GM12878 (cell line): ENCODE results near the gene NTSR1. TPM values are rescaled to one million over a fixed set of nuclear protein-coding genes. Genes with fewer than 3 reads are reported as not detected.
A peak's percentile ranks its signal among the peaks of the same experiment; 100 is the strongest.

Source experiments
- ATAC-seq: fragments of 200-7000 bp; cut with Tn5 transposase; 3 replicates; pipeline ENCODE4 v1.9.1; 2020; ENCODE audit warnings: mild to moderate bottlenecking, moderate library complexity
- BruUV-seq: library from RNA; stranded (reverse); fragments of 400-500 nt; replicated peaks from 2 replicates; lab custom pipeline; 2021; lab: Mats Ljungman, UMichigan
- CTCF ChIA-PET: fragments of 300-600 bp; sonication (Branson Sonifier 250); formaldehyde crosslinking; extraction: SDS; loops from one replicate; lab custom pipeline; 2021; ENCODE audit warnings: inconsistent platforms; lab: Yijun Ruan, JAX
- POLR2A ChIA-PET: fragments of 350-600 bp; formaldehyde crosslinking; extraction: SDS; loops from one replicate; lab custom pipeline; 2021; ENCODE audit warnings: inconsistent platforms; lab: Charles Lee
- RAD21 ChIA-PET: fragments of 300-600 bp; sonication (Branson Sonifier 250); formaldehyde crosslinking; loops from one replicate; lab custom pipeline; 2023; ENCODE audit warnings: antibody characterized with exemption; ENCODE audit not compliant: unreplicated experiment; lab: Charles Lee
- SMC1A ChIA-PET: fragments of 300-600 bp; sonication (Branson Sonifier 250); formaldehyde crosslinking; loops from one replicate; lab custom pipeline; 2023; ENCODE audit not compliant: unreplicated experiment, uncharacterized antibody; lab: Charles Lee
- DNase-seq: peaks from one replicate; pipeline ENCODE4 v3.0.0-alpha.2; 2011; ENCODE audit warnings: low read depth, low spot score
- FAIRE-seq: peaks from 3 replicates; lab custom pipeline; 2011; peaks lifted over from hg19 to GRCh38; lab: Jason Lieb, UNC
- H2AFZ ChIP-seq: 2 replicates; pipeline ENCODE4 v1.6.0; 2011; ENCODE audit warnings: low read depth, low read length, control low read depth; ENCODE audit not compliant: control insufficient read depth
- H3K27ac ChIP-seq: 2 replicates; pipeline ENCODE4 v1.5.1; 2011; ENCODE audit warnings: control low read depth; ENCODE audit not compliant: control insufficient read depth, insufficient read depth
- H3K27me3 ChIP-seq, 2 experiments: replicated peaks in 1 of 2; 2 replicates each; pipeline versions ENCODE4 v1.6.0 to v1.6.1; 2011; ENCODE audit warnings: low read length in 1 of 2; ENCODE audit not compliant: control insufficient read depth in 2 of 2, insufficient read depth in 2 of 2
- H3K36me3 ChIP-seq, 2 experiments: 2 replicates each; pipeline ENCODE4 v1.5.1; 2011; ENCODE audit warnings: low read length in 1 of 2; ENCODE audit not compliant: control insufficient read depth in 2 of 2, insufficient read depth in 2 of 2
- H3K4me1 ChIP-seq: 2 replicates; pipeline ENCODE4 v1.6.1; 2011; ENCODE audit warnings: mild to moderate bottlenecking, low read length, moderate library complexity, mixed read lengths; ENCODE audit not compliant: control insufficient read depth, insufficient read depth
- H3K4me2 ChIP-seq: 2 replicates; pipeline ENCODE4 v1.6.0; 2011; ENCODE audit warnings: control low read depth; ENCODE audit not compliant: control insufficient read depth, insufficient read depth
- H3K4me3 ChIP-seq: fragments of 200-600 bp; sonication (generic); 2 replicates; pipeline ENCODE4 v1.5.1; 2016
- H3K79me2 ChIP-seq: 2 replicates; pipeline ENCODE4 v1.6.0; 2011; ENCODE audit warnings: low read length; ENCODE audit not compliant: control insufficient read depth, insufficient read depth
- H3K9ac ChIP-seq: 2 replicates; pipeline ENCODE4 v1.8.0; 2011; ENCODE audit warnings: low read length, control low read depth, mixed read lengths; ENCODE audit not compliant: control insufficient read depth, insufficient read depth
- H3K9me3 ChIP-seq: replicated peaks from 3 replicates; pipeline ENCODE4 v1.5.1; 2011; ENCODE audit warnings: mild to moderate bottlenecking, low read length; ENCODE audit not compliant: control insufficient read depth, insufficient read depth
- H4K20me1 ChIP-seq: 2 replicates; pipeline ENCODE4 v1.6.0; 2011; ENCODE audit not compliant: control insufficient read depth, insufficient read depth
- CEBPB ChIP-seq, 2 experiments: fragments of 150-350 bp in 1 of 2; IDR thresholded peaks; 2 replicates each; pipeline ENCODE4 v1.6.1; 2012 to 2014; ENCODE audit warnings: low read depth in 2 of 2, low read length in 2 of 2, borderline replicate concordance in 1 of 2, inconsistent platforms in 1 of 2
- CREB1 ChIP-seq: IDR thresholded peaks from 2 replicates; pipeline ENCODE4 v1.6.1; 2012; ENCODE audit warnings: low read depth, mild to moderate bottlenecking, inconsistent platforms
- DPF2 ChIP-seq: fragments of 450-650 bp; IDR thresholded peaks from 2 replicates; pipeline ENCODE4 v1.6.1; 2017; ENCODE audit warnings: mild to moderate bottlenecking
- ESRRA ChIP-seq: IDR thresholded peaks from 2 replicates; pipeline ENCODE4 v1.6.1; 2012; ENCODE audit warnings: mild to moderate bottlenecking, low read length, improper control_type of control experiment
- EZH2 ChIP-seq: IDR thresholded peaks from 2 replicates; pipeline ENCODE4 v1.6.1; 2012; ENCODE audit warnings: low read depth, mild to moderate bottlenecking, control low read depth, inconsistent platforms, low read length, borderline replicate concordance; ENCODE audit not compliant: control insufficient read depth
- HDAC6 ChIP-seq: fragments of 200-600 bp; sonication (generic); IDR thresholded peaks from one replicate; pipeline ENCODE4 v1.8.0; 2017; ENCODE audit warnings: antibody characterized with exemption; ENCODE audit not compliant: unreplicated experiment
- HDGF ChIP-seq: fragments of 450-650 bp; IDR thresholded peaks from 2 replicates; pipeline ENCODE4 v1.6.1; 2016; ENCODE audit warnings: antibody characterized with exemption
- IKZF1 ChIP-seq: fragments of 450-650 bp; conservative IDR thresholded peaks from 2 replicates; pipeline ENCODE4 v1.6.1; 2017; ENCODE audit warnings: antibody characterized with exemption, mild to moderate bottlenecking
- LARP7 ChIP-seq: fragments of 450-650 bp; IDR thresholded peaks from 2 replicates; pipeline ENCODE4 v1.6.1; 2017; ENCODE audit warnings: mild to moderate bottlenecking
- MTA3 ChIP-seq: IDR thresholded peaks from 2 replicates; pipeline ENCODE4 v1.6.1; 2012; ENCODE audit warnings: low read length, inconsistent platforms, borderline replicate concordance
- NRF1 ChIP-seq: conservative IDR thresholded peaks from 2 replicates; pipeline ENCODE4 v1.6.1; 2011; ENCODE audit warnings: mild to moderate bottlenecking, low read depth, low read length, improper control_type of control experiment
- PML ChIP-seq: IDR thresholded peaks from 2 replicates; pipeline ENCODE4 v1.6.1; 2012; ENCODE audit warnings: low read length, inconsistent platforms
- RB1 ChIP-seq: fragments of 450-650 bp; formaldehyde crosslinking; IDR thresholded peaks from 2 replicates; pipeline ENCODE4 v1.6.1; 2017; ENCODE audit warnings: mild to moderate bottlenecking, borderline replicate concordance
- RBBP5 ChIP-seq: fragments of 200-600 bp; sonication (generic); conservative IDR thresholded peaks from 2 replicates; pipeline ENCODE4 v1.6.1; 2016
- STAT3 ChIP-seq: IDR thresholded peaks from 2 replicates; pipeline ENCODE4 v1.6.1; 2011; ENCODE audit warnings: low read depth, low read length, improper control_type of control experiment
- TAF1 ChIP-seq: IDR thresholded peaks from 2 replicates; pipeline ENCODE4 v1.6.1; 2011; ENCODE audit warnings: mild to moderate bottlenecking, low read depth, low read length, borderline replicate concordance
- TARDBP ChIP-seq: IDR thresholded peaks from 2 replicates; pipeline ENCODE4 v1.6.1; 2016; ENCODE audit warnings: borderline replicate concordance
- WGBS: methylation state at CpG from one replicate; pipeline ENCODE4 v1.1.6; 2016; ENCODE audit warnings: low lambda C conversion rate; ENCODE audit not compliant: insufficient replicate concordance, insufficient coverage; ENCODE audit errors: missing lambda C conversion rate; 5-methylcytosine and 5-hydroxymethylcytosine counted together
- in situ Hi-C: fragments of 300-500 bp; cut with MboI; formaldehyde crosslinking; loops from 9 replicates; pipeline ENCODE4 v1.14.3; 2018; ENCODE audit warnings: mixed read lengths
- intact Hi-C: fragments of 100-400 bp; cut with micrococcal nuclease; formaldehyde crosslinking; loops from one replicate; pipeline ENCODE4 v1.14.2; 2022; ENCODE audit not compliant: unreplicated experiment
- polyA plus RNA-seq, 11 experiments: library from polyadenylated mRNA; depleted of rRNA in 4 of 11; unstranded in 6 of 11; stranded (reverse) in 5 of 11; fragments of >200 nt; fragmentation: Nextera tagmentation in 4 of 11; fragmentation: Illumina TruSeq in 1 of 11; extraction: Ambion mirVana in 4 of 11; extraction: Trizol in 1 of 11; gene quantifications; 1 replicate in 1 of 11; 2 replicates in 10 of 11; pipeline versions ENCODE4 v1.2.1 to v1.2.3, GENCODE V29; 2011 to 2016; ENCODE audit warnings: inconsistent platforms in 2 of 11, missing spikeins in 2 of 11, low read depth in 1 of 11
- total RNA-seq, 4 experiments: library from RNA; depleted of rRNA in 3 of 4; stranded (reverse); fragments of >200 nt in 3 of 4; fragmentation: Illumina TruSeq in 1 of 4; extraction: Trizol in 1 of 4; gene quantifications; 2 replicates each; pipeline versions ENCODE4 v1.2.1 to v1.2.3, GENCODE V29; 2013 to 2021
- TF ChIP-seq, protein P1 (sequence below): IDR thresholded peaks from 2 replicates; pipeline ENCODE4 v1.6.1; 2011; ENCODE audit warnings: low read depth, low read length, improper control_type of control experiment, borderline replicate concordance

The NTSR1 gene
- total and polyA plus RNA-seq, 10 of the 15 experiments (the other 5 are each of a cell fraction or from before 2014, with no cell fraction given): not detected

- POLR2A ChIA-PET: no interaction called here
- SMC1A ChIA-PET: no interaction called here
- TF ChIP-seq CREB1: no peak
- no peak for TF ChIP-seq MTA3
- TF ChIP-seq RBBP5: no peak
- no peak for TF ChIP-seq HDAC6
- no peak for TF ChIP-seq CEBPB (IDR thresholded peaks at IDR 0.05; ENCODE audit: borderline replicate concordance in 1 of 2, low read depth in 2 of 2, low read length in 2 of 2)
- no peak for TF ChIP-seq EZH2
- no peak for TF ChIP-seq NRF1
- no peak for TF ChIP-seq DPF2
- no peak for TF ChIP-seq HDGF
Measured at GRCh38 chr20:62669249-62669648, 39.4 kb upstream of the NTSR1 start.

GRCh38 chr20:62670156-62670555 lies 38.5 kb upstream of the NTSR1 start:
- ChIA-PET SMC1A (no interaction called here), RAD21 (no interaction called here), POLR2A (no interaction called here), CTCF (interaction anchor here (0.9 to 1.4 kb wide), 4 partner anchors 121 to 170 kb away, joined by 3 to 5 read pairs (median 4); no protein-coding TSS in a partner anchor)
- H3K79me2 ChIP-seq: no peaks in the 10 kb centered on the region
- DNase-seq (no peak), FAIRE-seq (no peak), ATAC-seq (no peak)
- no peak overlapping the region for H3K4me2 ChIP-seq
- H3K27ac ChIP-seq: no peak overlapping the region
- no peak for TF ChIP-seq RB1
- TF ChIP-seq TAF1: no peak
- no peak for TF ChIP-seq TARDBP
- no peak for TF ChIP-seq IKZF1
- TF ChIP-seq PML: no peak
- no peak for TF ChIP-seq ESRRA
- no peak for TF ChIP-seq HDGF
- TF ChIP-seq, protein P1, sequence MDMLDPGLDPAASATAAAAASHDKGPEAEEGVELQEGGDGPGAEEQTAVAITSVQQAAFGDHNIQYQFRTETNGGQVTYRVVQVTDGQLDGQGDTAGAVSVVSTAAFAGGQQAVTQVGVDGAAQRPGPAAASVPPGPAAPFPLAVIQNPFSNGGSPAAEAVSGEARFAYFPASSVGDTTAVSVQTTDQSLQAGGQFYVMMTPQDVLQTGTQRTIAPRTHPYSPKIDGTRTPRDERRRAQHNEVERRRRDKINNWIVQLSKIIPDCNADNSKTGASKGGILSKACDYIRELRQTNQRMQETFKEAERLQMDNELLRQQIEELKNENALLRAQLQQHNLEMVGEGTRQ: no peak
- no peak for TF ChIP-seq LARP7
- no peak for TF ChIP-seq STAT3
- no peaks in the 10 kb centered on the region for H3K4me1 ChIP-seq
- WGBS: 95% methylated on average over 14 of the region's 14 CpGs
- no peaks in the 10 kb centered on the region for H4K20me1 ChIP-seq
- peaks cover 3 to 4% of the 10 kb centered on the region in 2 experiments; a peak in 3 of 4 replicates for H3K36me3 ChIP-seq
- intact Hi-C loops (no loop called here), in situ Hi-C loops (no loop called here)
- no peak overlapping the region for H3K4me3 ChIP-seq
- H3K9me3 ChIP-seq: no peaks in the 10 kb centered on the region
- H3K27me3 ChIP-seq: no peaks in the 10 kb centered on the region
- no peak overlapping the region for H2AFZ ChIP-seq
- no peak overlapping the region for H3K9ac ChIP-seq
- TSS peak; percentile 45 for BruUV-seq

More at GRCh38 chr20:62669249-62669648, 39.4 kb upstream of the NTSR1 start:
- no peaks in the 10 kb centered on the region for H3K9me3 ChIP-seq
- no TSS peak for BruUV-seq
- no peak overlapping the region for H3K27ac ChIP-seq
- H3K4me2 ChIP-seq: no peak overlapping the region
- ChIA-PET RAD21 (no interaction called here), CTCF (interaction anchor here (0.8 to 1.4 kb wide), 5 partner anchors 120 to 169 kb away, joined by 3 to 5 read pairs (median 3); no protein-coding TSS in a partner anchor)
- intact Hi-C loops (no loop called here), in situ Hi-C loops (no loop called here)
- FAIRE-seq (no peak), ATAC-seq (no peak), DNase-seq (no peak)
- H3K4me3 ChIP-seq: no peak overlapping the region
- no peaks in the 10 kb centered on the region for H3K4me1 ChIP-seq
- H2AFZ ChIP-seq: no peak overlapping the region
- peaks cover 3 to 4% of the 10 kb centered on the region in 2 experiments; a peak in 3 of 4 replicates for H3K36me3 ChIP-seq
- 98% methylated on average over 10 of the region's 10 CpGs for WGBS
- H3K9ac ChIP-seq: no peak overlapping the region
- no peaks in the 10 kb centered on the region for H4K20me1 ChIP-seq
- no peaks in the 10 kb centered on the region for H3K79me2 ChIP-seq
- no peaks in the 10 kb centered on the region for H3K27me3 ChIP-seq
